DMS79 (cell line): ENCODE results near the gene OR10H3.
"Not testable (repeated sequence)": the region's sequence is repeated elsewhere in the genome, so short reads cannot be mapped to it uniquely, and the experiment has no call there.

ENCODE experiments used
- DNase-seq: peaks from one replicate; lab custom pipeline; 2025; lab: John Stamatoyannopoulos, UW

Gene OR10H3

DNA sequence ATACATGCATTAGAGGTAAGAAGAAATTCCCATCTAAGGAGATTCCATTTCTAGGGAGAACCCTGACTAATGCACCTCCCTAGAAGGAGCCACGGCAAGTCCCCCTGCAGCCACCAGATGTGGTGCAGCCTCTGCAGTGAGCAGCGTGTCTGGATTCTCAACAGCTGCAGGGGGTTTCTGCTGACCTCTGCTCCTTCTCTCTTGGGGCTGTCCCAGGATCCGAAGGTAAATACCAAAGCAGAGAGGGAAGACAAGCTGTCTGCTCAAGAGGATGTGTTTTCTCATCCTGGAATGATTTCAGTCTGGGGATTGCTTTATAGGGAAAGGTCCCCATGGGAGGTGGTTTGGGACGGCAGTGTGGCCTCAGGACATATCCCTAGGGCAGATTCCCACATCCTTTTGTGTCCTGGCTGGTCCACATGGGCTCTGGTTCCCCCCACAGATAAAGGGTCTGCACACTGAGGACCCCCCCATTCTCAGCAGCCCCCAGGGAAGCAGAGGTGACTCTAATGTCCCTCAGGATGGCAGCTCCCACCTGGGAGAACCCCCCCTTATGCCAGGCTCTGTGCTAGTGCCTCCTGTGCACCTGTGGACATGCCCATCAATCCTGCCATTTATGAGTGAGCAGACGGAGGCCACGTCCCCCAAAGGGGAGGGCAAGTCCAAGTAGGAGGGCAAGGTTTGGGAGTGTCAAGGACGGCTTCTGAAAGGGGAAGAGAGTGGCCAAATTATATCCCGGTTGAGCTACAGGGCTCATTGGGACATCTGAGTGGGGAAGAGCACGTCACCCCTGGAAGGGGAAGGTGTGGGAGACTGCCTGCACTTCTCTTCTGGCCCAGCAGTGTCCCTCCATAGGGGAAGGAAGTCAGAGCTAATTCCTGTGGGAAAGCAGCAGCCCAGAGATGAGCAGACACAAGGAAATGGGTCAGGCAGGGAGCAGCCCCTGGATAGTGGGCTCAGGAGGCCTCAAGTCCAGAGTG, 39.5 kb downstream of the OR10H3 start:
- DNase-seq = no peak

- peak; percentile 79 for DNase-seq
Observed at GRCh38 chr19:15779756-15780476, 42.1 kb downstream of the OR10H3 start.

GRCh38 chr19:15780610-15781418, 43.0 kb downstream of the OR10H3 start:
- peak; percentile 19 for DNase-seq

- DNase-seq = no peak
Observed at GRCh38 chr19:15781661-15782060, 43.9 kb downstream of the OR10H3 start.

GRCh38 chr19:15782211-15782610, 44.4 kb downstream of the OR10H3 start:
- DNase-seq = no peak

DNA sequence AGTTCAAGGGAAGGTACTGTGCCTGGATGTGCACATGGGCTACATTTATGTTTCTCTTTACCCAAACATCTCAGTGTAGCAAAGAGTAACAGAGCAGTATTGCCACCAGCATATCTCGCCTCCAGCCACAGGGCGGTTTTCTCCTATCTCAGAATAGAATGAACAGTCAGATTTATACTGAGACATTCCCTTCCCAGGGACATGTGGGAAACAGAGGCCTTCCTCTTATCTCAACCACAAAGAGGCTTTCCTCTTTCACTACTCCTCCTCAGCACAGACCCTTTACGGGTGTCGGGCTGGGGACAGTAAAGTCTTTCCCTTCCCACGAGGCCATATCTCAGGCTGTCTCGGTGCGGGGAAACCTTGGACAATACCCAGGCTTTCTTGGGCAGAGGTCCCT, 45.1 kb downstream of the OR10H3 start:
- DNase-seq = not testable (repeated sequence)

- no peak for DNase-seq
Observed at GRCh38 chr19:15787611-15788155, 49.9 kb downstream of the OR10H3 start, which contains the start of gene OR10H5. OR10H5 (plus strand) TSS chr19:15787661; CDS start chr19:15794049, 6,388 bp downstream.

DNA sequence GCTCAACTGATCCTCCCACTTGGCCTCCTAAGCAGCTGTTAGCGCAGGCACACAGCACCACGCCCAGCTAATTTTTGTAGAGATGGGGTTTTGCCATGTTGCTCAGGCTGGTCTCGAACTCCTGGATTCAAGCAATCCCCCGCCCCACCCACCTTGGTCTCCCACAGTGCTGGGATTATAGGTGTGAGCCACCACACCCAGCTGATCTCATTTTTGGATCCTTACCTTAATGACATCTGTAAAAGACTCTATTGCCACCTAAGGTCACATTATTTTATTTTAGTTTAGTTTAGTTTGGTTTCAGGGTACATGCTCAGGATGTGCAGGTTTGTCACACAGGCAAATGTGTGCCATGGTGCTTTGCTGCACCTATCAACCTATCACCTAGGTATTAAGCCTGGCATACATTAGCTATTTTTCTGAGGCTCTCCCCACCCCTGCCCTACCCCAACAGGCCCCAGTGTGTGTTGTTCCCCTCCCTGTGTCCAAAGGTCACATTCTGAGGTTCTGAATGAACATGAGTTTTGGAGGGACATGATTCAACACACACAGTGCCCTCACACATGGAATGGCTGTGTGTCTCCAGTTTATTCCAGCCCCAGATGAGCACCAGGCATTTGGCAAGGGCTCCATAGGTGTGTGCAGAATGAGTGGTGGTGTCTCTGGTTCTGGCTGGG, 50.9 kb downstream of the OR10H3 start:
- DNase-seq = no peak

- DNase-seq = no peak
Observed at GRCh38 chr19:15790096-15790495, 52.3 kb downstream of the OR10H3 start.
